Mucosa of rectum (tissue), 2 donors: ENCODE measurements around the gene LRP5.
"Not testable (repeated sequence)": the region's sequence is repeated elsewhere in the genome, so short reads cannot be mapped to it uniquely, and the experiment has no call there.

Source experiments
- H3K27ac ChIP-seq, 2 donors: one replicate each; pipeline ENCODE4 v1.7.0; 2013; ENCODE audit warnings: inconsistent platforms in 2 of 2, low read depth in 2 of 2, low read length in 2 of 2
- H3K27me3 ChIP-seq, 2 donors: one replicate each; pipeline ENCODE4 v1.7.0; 2013; ENCODE audit warnings: low read length in 2 of 2; ENCODE audit not compliant: control insufficient read depth in 2 of 2, insufficient read depth in 2 of 2
- H3K36me3 ChIP-seq, 2 donors: one replicate each; pipeline ENCODE4 v1.7.0; 2013; ENCODE audit warnings: low read length in 2 of 2; ENCODE audit not compliant: control insufficient read depth in 2 of 2, insufficient read depth in 2 of 2
- H3K4me1 ChIP-seq, 2 donors: one replicate each; pipeline ENCODE4 v1.7.0; 2013; ENCODE audit warnings: low read length in 2 of 2, mild to moderate bottlenecking in 1 of 2; ENCODE audit not compliant: control insufficient read depth in 2 of 2, insufficient read depth in 2 of 2
- H3K4me3 ChIP-seq, 2 donors: one replicate each; pipeline ENCODE4 v1.7.0; 2013; ENCODE audit warnings: low read length in 2 of 2
- H3K9ac ChIP-seq, 2 donors: one replicate each; pipeline ENCODE4 v1.7.0; 2013; ENCODE audit warnings: low read length in 2 of 2, low read depth in 1 of 2, mild to moderate bottlenecking in 1 of 2
- H3K9me3 ChIP-seq, 2 donors: one replicate each; pipeline ENCODE4 v1.7.0; 2013; ENCODE audit warnings: low read length in 2 of 2; ENCODE audit not compliant: control insufficient read depth in 2 of 2
- donor health status: healthy.
- donor health status: Normal muscosa, but diverticular disease.

The LRP5 gene

GRCh38 chr11:68337399-68337835 lies 25.0 kb downstream of the LRP5 start:
- Histone ChIP-seq H3K27me3 (no peaks in the 10 kb centered on the region), H3K9ac (no peak overlapping the region), H3K36me3 (no peaks in the 10 kb centered on the region), H3K9me3 (no peaks in the 10 kb centered on the region), H3K27ac (no peak overlapping the region), H3K4me1 (peaks cover 11 to 16% of the 10 kb centered on the region in 2 donors), H3K4me3 (no peak overlapping the region)

DNA sequence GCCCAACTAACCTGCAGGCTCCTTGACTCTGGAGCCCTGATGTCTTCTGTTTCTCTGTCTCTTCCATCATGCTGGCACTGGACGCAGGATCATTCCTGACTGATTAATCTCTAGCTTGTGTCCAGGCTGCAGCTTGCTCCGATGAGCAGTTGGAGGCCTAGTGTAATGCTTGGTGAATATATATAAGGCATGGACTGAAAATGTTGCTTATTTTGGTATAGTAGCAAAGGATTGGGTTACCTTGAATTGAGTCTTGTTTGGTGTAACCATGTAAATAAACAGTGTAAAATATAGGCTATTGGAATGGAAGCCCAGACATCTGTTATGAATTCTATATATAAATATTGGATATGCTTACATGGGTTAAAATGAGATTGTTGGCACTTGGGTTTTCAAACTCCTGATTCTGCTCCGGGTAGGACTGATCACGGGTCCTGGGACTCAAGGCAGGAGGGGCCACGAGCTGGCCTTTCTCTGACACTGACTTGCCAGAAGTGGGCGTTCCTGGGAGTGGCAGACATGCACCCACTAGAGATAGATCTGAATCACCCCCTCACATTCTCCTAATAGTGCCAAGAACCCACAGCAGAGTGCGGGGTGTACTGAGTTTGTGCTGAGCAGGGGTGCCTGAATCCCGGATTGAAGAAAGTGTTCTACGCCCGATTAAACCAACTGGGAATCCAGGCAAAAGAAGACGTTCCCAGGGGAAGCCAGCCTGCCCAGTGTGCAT lies 25.8 kb downstream of the LRP5 start:
- H3K4me1 ChIP-seq, result peaks cover 10 to 16% of the 10 kb centered on the region in 2 donors
- no peak overlapping the region for H3K27ac ChIP-seq
- no peaks in the 10 kb centered on the region for H3K36me3 ChIP-seq
- H3K27me3 ChIP-seq, result no peaks in the 10 kb centered on the region
- no peak overlapping the region for H3K9ac ChIP-seq
- H3K4me3 ChIP-seq, result no peak overlapping the region
- no peaks in the 10 kb centered on the region for H3K9me3 ChIP-seq

DNA sequence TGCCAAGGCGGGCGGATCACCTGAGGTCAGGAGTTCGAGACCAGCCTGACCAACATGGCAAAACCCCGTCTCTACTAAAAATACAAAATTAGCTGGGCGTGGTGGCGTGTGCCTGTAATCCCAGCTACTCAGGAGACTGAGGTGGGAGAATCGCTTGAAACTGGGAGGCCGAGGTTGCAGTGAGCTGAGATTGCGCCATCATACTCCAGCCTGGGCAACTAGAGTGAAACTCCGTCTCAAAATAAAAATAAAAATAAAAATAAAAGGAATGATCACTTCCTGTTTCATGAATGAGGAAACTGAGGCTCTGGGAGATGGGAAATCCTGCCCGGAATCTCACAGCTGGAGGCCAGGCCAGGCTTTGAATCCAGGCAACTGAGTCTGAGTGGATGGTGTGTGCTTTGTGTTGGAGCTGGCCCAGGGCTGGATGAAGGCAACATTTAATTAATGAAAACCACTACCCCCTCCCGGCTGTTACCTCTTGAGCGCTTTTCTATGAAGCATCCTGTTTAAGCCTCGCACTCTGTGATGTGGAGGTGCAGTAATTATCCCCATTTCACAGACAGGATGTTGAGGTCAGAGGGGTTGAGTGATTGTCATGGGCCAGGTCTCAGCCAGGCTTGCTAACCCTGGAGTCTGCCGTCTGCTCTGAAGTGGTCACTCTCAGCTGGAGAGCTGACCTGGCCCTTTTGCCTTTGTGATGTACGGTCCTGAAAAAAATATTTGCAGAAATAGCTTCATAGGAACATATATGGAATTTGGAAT lies 27.8 kb downstream of the LRP5 start:
- Histone ChIP-seq H3K9ac (no peak overlapping the region), H3K27ac (no peak overlapping the region), H3K36me3 (no peaks in the 10 kb centered on the region), H3K4me1 (peaks cover 18 to 26% of the 10 kb centered on the region in 2 donors), H3K9me3 (no peaks in the 10 kb centered on the region), H3K27me3 (no peaks in the 10 kb centered on the region), H3K4me3 (no peak overlapping the region)

DNA sequence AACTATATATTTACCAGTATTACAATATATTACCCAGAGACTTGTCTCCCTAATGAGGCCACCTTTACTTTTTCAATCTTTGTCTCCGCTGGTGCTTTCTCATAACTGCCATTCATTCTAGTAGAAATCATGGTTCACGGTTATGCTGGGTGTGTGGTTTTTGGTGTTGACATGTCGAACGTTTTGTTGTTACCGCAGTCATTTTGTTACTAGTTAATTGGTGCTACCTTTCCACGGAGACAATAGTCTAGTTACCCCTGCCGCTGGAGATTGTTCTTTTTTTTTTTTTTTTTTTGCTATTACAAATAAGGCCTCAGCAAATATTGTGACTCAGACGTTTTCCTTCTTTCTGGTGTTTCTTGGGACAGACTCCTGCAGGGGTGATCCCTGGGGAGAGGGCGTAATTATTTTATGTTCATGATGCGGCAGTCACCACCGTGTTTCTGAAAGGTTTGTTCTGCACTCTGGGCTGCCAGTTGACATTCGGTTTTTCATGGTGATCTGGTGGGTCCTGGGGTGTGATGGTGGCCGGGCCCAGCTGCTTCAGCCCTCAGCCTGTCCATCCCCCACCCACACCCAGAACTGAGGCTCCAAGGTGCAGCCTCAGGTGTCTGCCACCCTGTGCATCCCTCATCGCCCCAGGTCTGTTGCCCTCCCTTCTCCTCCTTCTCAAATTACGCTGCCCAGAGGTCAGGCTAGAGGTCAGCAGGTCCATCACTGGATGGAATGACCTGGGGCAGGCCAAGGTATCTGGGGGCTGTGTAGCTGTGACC lies 28.6 kb downstream of the LRP5 start:
- Histone ChIP-seq H3K4me3 (no peak overlapping the region), H3K27ac (no peak overlapping the region), H3K27me3 (no peaks in the 10 kb centered on the region), H3K9me3 (no peaks in the 10 kb centered on the region), H3K9ac (no peak overlapping the region), H3K4me1 (peaks cover 18 to 26% of the 10 kb centered on the region in 2 donors), H3K36me3 (no peaks in the 10 kb centered on the region)

DNA sequence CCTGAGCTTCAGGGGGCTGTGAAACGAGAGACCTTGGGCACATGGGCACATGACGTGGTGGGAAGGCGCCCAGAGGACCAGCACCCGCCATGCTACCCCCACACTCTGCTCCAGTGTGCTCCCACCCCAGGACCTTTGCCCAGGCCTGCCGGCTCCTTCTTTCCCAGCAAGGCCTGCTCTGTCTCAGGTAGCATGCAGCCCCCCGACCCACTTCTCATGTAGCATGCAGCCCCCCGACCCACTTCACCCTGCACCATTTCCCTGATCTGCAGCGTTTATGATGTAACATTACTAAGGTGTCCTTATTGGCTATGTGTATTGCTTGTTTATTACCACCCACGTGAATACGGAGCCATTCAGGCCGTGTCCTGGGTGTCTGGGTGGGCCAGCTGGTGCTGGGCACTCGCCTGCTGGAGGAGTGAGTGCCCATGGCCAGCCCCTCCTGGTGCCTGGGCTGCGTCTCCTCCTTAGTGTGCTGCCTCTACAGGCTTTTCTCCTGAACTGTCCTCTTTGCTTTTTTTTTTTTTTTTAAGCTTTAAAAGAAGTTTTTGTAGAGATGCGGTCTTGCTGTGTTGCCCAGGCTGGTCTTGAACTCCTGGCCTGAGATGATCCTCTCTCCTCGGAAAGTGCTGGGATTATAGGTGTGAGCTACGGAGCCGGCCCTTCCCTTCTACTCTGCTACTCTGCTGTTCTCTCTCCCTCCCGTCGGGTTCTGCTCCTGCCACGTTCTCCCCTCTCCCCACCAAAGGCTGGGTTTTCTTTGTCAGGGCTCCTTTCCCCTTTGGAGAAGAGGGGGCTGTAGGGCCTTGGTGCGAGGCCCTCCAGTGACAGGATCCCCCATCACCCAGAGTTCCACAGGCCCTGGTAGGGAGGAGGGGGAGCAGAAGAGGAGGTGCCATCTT lies 29.4 kb downstream of the LRP5 start:
- peaks cover 23 to 26% of the 10 kb centered on the region in 2 donors for H3K4me1 ChIP-seq
- no peaks in the 10 kb centered on the region for H3K9me3 ChIP-seq
- H3K27ac ChIP-seq, result no peak overlapping the region
- H3K4me3 ChIP-seq, result no peak overlapping the region
- no peaks in the 10 kb centered on the region for H3K27me3 ChIP-seq
- no peaks in the 10 kb centered on the region for H3K36me3 ChIP-seq
- no peak overlapping the region for H3K9ac ChIP-seq

DNA sequence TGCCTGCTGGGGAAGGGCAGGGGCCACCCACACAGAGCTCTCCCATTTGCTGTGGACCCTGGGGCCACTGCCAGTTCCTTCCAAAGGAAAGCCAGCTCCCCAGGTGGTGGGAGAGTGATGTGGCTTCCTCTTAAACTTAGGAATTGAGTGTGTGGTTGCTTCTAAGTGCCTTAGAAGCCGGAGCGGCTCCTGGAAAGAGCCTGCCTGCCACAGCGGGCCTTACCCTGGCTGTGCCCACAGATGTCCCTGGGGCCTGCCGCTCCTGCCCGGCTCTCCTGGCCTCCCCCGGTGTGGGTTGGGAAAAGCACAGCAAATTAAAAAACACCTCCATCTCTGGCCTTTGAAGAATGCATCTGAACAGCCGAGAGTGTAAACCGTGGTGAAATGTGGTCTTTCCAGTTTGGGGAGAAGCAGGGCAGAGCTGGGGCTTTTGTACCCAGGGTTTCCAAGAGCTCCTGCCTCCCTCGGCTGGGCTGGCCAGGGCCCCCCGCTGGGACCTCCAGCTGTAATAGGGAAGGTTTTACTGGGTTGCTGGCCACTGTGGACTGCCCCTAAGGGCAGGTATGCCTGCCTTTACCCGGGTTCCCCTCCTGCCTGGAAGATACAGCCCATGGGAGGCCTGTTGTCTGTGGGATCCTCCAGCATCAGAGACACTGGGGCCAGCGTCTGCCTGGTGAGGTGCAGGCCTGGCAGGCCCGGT lies 30.2 kb downstream of the LRP5 start:
- no peaks in the 10 kb centered on the region for H3K9me3 ChIP-seq
- peak overlapping the region in 1 of 2 donors; percentile 17 for H3K27ac ChIP-seq
- H3K9ac ChIP-seq, result no peak overlapping the region
- H3K27me3 ChIP-seq, result no peaks in the 10 kb centered on the region
- no peak overlapping the region for H3K4me3 ChIP-seq
- no peaks in the 10 kb centered on the region for H3K36me3 ChIP-seq
- peaks cover 23 to 26% of the 10 kb centered on the region in 2 donors for H3K4me1 ChIP-seq

GRCh38 chr11:68343761-68344256 lies 31.4 kb downstream of the LRP5 start:
- H3K4me1 ChIP-seq, result peaks cover 23 to 24% of the 10 kb centered on the region in 2 donors
- peak overlapping the region in 1 of 2 donors; percentile 52 for H3K27ac ChIP-seq
- H3K9ac ChIP-seq, result no peak overlapping the region
- H3K36me3 ChIP-seq, result peaks cover 0 to 4% of the 10 kb centered on the region in 2 donors
- H3K9me3 ChIP-seq, result no peaks in the 10 kb centered on the region
- H3K4me3 ChIP-seq, result no peak overlapping the region
- H3K27me3 ChIP-seq, result no peaks in the 10 kb centered on the region

- H3K27ac ChIP-seq, H3K36me3 ChIP-seq, H3K27me3 ChIP-seq, H3K4me3 ChIP-seq, H3K9ac ChIP-seq, H3K9me3 ChIP-seq: not testable (repeated sequence)
- H3K4me1 ChIP-seq, result peaks cover 23 to 24% of the 10 kb centered on the region in 2 donors
Measured at GRCh38 chr11:68344821-68345220, 32.4 kb downstream of the LRP5 start.
